ENCODE results near the gene KRTCAP2.

DNA sequence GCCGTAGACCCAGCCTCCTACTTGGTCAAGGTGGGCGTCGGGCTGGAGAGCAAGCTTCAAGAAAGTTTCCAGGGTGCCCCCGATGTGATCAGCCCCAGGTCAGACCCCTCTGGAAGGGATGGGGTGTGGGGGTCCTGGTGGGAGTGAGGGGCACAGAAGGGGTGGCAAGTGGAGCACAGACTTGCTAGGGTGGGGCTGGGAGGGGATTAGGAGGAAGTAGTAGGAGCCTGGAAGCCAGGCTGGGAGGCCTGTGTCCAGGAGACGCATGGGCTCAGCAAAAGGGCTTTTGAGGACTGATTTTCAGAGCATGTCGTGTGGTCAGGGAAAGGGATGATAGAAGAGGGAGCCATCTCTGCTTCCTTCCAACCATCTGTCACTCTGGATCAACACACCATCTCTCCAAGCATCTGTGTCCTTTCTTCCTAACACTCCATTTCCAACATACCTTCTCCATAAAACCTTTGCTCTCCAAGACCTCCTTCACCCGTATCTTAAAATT lies 9.0 kb upstream of the KRTCAP2 start:
- TF ChIP-seq, protein P1, sequence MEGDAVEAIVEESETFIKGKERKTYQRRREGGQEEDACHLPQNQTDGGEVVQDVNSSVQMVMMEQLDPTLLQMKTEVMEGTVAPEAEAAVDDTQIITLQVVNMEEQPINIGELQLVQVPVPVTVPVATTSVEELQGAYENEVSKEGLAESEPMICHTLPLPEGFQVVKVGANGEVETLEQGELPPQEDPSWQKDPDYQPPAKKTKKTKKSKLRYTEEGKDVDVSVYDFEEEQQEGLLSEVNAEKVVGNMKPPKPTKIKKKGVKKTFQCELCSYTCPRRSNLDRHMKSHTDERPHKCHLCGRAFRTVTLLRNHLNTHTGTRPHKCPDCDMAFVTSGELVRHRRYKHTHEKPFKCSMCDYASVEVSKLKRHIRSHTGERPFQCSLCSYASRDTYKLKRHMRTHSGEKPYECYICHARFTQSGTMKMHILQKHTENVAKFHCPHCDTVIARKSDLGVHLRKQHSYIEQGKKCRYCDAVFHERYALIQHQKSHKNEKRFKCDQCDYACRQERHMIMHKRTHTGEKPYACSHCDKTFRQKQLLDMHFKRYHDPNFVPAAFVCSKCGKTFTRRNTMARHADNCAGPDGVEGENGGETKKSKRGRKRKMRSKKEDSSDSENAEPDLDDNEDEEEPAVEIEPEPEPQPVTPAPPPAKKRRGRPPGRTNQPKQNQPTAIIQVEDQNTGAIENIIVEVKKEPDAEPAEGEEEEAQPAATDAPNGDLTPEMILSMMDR (IDR thresholded peaks at IDR 0.05; ENCODE audit: low read depth, low read length, missing input control) = no peak
- no peak for TF ChIP-seq SP1 (IDR thresholded peaks at IDR 0.05)
- TF ChIP-seq, protein P2, sequence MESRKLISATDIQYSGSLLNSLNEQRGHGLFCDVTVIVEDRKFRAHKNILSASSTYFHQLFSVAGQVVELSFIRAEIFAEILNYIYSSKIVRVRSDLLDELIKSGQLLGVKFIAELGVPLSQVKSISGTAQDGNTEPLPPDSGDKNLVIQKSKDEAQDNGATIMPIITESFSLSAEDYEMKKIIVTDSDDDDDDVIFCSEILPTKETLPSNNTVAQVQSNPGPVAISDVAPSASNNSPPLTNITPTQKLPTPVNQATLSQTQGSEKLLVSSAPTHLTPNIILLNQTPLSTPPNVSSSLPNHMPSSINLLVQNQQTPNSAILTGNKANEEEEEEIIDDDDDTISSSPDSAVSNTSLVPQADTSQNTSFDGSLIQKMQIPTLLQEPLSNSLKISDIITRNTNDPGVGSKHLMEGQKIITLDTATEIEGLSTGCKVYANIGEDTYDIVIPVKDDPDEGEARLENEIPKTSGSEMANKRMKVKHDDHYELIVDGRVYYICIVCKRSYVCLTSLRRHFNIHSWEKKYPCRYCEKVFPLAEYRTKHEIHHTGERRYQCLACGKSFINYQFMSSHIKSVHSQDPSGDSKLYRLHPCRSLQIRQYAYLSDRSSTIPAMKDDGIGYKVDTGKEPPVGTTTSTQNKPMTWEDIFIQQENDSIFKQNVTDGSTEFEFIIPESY (IDR thresholded peaks at IDR 0.05) = no peak
- TF ChIP-seq, protein P3, sequence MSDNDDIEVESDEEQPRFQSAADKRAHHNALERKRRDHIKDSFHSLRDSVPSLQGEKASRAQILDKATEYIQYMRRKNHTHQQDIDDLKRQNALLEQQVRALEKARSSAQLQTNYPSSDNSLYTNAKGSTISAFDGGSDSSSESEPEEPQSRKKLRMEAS (IDR thresholded peaks at IDR 0.05) = no peak
- TF ChIP-seq YY1 (IDR thresholded peaks at IDR 0.05) = no peak
- TF ChIP-seq JUND (IDR thresholded peaks at IDR 0.05) = no peak
